ENCODE results near the gene RRP1.

The RRP1 gene

DNA sequence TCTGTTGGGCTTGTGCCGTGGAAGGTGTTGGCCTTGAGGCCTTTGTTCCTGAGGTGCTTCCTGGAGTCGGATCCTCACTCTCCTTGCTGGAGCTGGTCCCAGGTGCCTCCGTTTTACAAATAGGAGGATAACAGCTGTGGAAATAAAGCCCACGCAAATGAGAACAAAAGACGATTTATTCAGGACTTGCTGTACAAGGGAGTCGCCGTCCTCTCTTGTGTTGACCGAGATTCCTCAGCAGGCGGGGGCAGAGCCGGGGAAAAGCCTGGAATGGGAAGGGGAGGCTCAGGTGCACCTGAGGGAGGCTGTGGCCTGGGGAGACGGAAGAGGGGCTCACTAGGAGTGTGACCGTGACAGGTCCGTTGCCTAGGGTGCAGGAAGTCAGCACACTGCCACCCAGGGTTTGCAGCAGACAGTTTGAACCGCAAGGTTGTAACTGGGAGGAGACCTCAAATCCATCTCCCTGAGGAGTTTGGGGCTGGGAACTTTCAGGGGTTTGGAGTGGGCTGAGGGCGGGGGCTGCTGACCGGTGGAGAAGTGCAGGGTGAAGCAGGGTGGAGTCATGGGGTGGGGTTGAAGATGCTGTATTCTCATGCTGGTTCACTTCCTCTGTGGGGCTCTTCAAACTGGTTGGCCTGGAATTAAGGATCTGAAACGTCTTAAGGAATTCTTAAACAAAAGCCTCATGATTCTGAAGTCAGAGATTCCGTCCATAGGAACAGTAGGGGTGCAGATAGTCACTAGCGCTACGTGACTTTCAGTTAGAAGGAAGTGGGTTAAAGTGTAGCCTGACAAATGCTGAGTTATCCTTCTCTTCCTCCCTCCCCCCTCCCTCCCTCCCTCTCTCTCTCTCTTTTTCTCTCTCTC is 10.7 kb upstream of the RRP1 start:
- Mint-ChIP-seq H3K4me3 (peak overlapping the region; percentile 25), H3K4me1 (ENCODE audit: low read depth) (peaks cover 61% of the 10 kb centered on the region), H3K27ac (peak overlapping the region; percentile 51), H3K9me3 (no peaks in the 10 kb centered on the region), H3K27me3 (no peaks in the 10 kb centered on the region), H3K36me3 (ENCODE audit: low read depth) (peaks cover 18% of the 10 kb centered on the region)
- DNase-seq = no peak

GRCh38 chr21:43779660-43780059 is 9.7 kb upstream of the RRP1 start:
- Mint-ChIP-seq H3K4me1 (ENCODE audit: low read depth) (peaks cover 59% of the 10 kb centered on the region), H3K36me3 (ENCODE audit: low read depth) (peaks cover 9% of the 10 kb centered on the region), H3K27me3 (no peaks in the 10 kb centered on the region), H3K9me3 (no peaks in the 10 kb centered on the region), H3K4me3 (no peak overlapping the region), H3K27ac (peak overlapping the region; percentile 29)
- DNase-seq = no peak

GRCh38 chr21:43781846-43782245 is 7.5 kb upstream of the RRP1 start:
- Mint-ChIP-seq H3K27ac (peak overlapping the region; percentile 94), H3K9me3 (no peaks in the 10 kb centered on the region), H3K36me3 (ENCODE audit: low read depth) (no peaks in the 10 kb centered on the region), H3K27me3 (no peaks in the 10 kb centered on the region), H3K4me3 (no peak overlapping the region), H3K4me1 (ENCODE audit: low read depth) (peaks cover 49% of the 10 kb centered on the region)
- no peak for DNase-seq

DNA sequence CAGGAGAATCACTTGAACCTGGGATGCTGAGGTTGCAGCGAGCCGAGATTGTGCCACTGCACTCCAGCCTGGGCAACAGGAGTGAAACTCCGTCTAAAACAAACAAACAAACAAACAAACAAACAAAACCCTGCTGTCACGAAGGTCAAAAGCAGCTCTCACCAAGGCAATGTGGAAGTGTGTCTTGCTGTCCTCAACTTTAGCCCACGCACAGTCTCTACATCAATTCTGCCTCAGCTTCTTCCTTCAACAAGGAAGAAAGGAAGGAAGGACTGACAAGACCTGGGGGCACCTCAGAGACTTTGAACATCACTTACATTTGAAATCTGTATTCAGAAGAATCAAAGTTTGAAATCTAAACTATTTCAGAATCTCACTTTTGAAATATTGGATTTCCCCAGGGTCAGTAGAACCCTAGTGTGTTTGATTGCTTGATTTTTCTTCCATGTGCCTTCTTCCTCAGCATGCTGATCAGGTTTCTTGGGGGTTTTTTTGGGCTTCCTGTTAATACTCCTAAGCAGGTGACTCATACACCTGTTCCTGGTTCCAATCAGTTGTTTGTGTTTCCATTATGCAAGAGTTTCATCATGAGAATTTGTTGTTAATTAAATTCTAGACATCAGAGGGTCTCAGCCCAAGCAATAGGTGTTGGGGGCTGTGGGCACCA is 6.8 kb upstream of the RRP1 start:
- DNase-seq = no peak
- H3K27ac Mint-ChIP-seq = peak overlapping the region; percentile 94

GRCh38 chr21:43783098-43783700 is 6.2 kb upstream of the RRP1 start:
- Mint-ChIP-seq H3K36me3 (ENCODE audit: low read depth) (no peaks in the 10 kb centered on the region), H3K27me3 (no peaks in the 10 kb centered on the region), H3K27ac (peak overlapping the region; percentile 94), H3K4me1 (ENCODE audit: low read depth) (peaks cover 43% of the 10 kb centered on the region), H3K4me3 (peak overlapping the region; percentile 35), H3K9me3 (no peaks in the 10 kb centered on the region)
- DNase-seq = no peak

More for the DNA sequence above, 6.8 kb upstream of the RRP1 start:
- H3K9me3 Mint-ChIP-seq = no peaks in the 10 kb centered on the region
- H3K27me3 Mint-ChIP-seq = no peaks in the 10 kb centered on the region
- H3K4me3 Mint-ChIP-seq = peak overlapping the region; percentile 35
- no peaks in the 10 kb centered on the region for H3K36me3 Mint-ChIP-seq (ENCODE audit: low read depth)
- peaks cover 47% of the 10 kb centered on the region for H3K4me1 Mint-ChIP-seq (ENCODE audit: low read depth)

DNA sequence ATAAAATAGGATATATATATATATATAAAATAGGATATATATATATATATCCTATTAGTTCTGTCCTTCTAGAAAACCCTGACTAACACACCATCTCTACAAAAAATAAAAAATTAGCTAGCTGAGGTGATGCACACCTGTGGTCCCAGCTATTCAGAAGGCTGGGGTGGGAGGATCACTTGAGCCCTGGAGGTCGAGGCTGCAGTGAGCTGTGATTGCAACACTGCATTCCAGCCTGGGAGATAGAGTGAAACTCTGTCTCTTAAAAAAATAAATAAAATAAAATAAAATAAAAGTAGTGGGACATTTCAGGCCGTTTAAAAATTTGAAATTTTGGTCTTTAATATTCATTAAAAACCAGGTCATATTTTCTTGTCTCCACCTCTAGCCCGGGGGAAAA is 4.2 kb upstream of the RRP1 start:
- no peak overlapping the region for H3K27ac Mint-ChIP-seq
- H3K27me3 Mint-ChIP-seq = no peaks in the 10 kb centered on the region
- DNase-seq = no peak
- H3K36me3 Mint-ChIP-seq (ENCODE audit: low read depth) = peaks cover 9% of the 10 kb centered on the region
- no peaks in the 10 kb centered on the region for H3K9me3 Mint-ChIP-seq
- H3K4me3 Mint-ChIP-seq = no peak overlapping the region
- peaks cover 28% of the 10 kb centered on the region for H3K4me1 Mint-ChIP-seq (ENCODE audit: low read depth)

GRCh38 chr21:43786300-43786806 is 3.0 kb upstream of the RRP1 start:
- peaks cover 34% of the 10 kb centered on the region for H3K4me1 Mint-ChIP-seq (ENCODE audit: low read depth)
- H3K27ac Mint-ChIP-seq = no peak overlapping the region
- H3K36me3 Mint-ChIP-seq (ENCODE audit: low read depth) = peaks cover 22% of the 10 kb centered on the region
- no peaks in the 10 kb centered on the region for H3K27me3 Mint-ChIP-seq
- no peak overlapping the region for H3K4me3 Mint-ChIP-seq
- H3K9me3 Mint-ChIP-seq = no peaks in the 10 kb centered on the region
- DNase-seq = no peak

GRCh38 chr21:43786807-43787440 is 2.5 kb upstream of the RRP1 start:
- no peaks in the 10 kb centered on the region for H3K27me3 Mint-ChIP-seq
- DNase-seq = no peak
- H3K9me3 Mint-ChIP-seq = no peaks in the 10 kb centered on the region
- H3K27ac Mint-ChIP-seq = no peak overlapping the region
- peaks cover 26% of the 10 kb centered on the region for H3K36me3 Mint-ChIP-seq (ENCODE audit: low read depth)
- H3K4me1 Mint-ChIP-seq (ENCODE audit: low read depth) = peaks cover 36% of the 10 kb centered on the region
- H3K4me3 Mint-ChIP-seq = no peak overlapping the region

- no peak for DNase-seq
- Mint-ChIP-seq H3K27ac (peak overlapping the region; percentile 97), H3K9me3 (no peaks in the 10 kb centered on the region), H3K36me3 (ENCODE audit: low read depth) (peaks cover 57% of the 10 kb centered on the region), H3K27me3 (no peaks in the 10 kb centered on the region), H3K4me1 (ENCODE audit: low read depth) (peaks cover 33% of the 10 kb centered on the region), H3K4me3 (peak overlapping the region; percentile 97)
These were observed 690 bp downstream of the RRP1 start for GRCh38 chr21:43790010-43790524.

- peak overlapping the region; percentile 70 for H3K27ac Mint-ChIP-seq
- DNase-seq = no peak
- peaks cover 33% of the 10 kb centered on the region for H3K4me1 Mint-ChIP-seq (ENCODE audit: low read depth)
- H3K4me3 Mint-ChIP-seq = peak overlapping the region; percentile 67
- no peaks in the 10 kb centered on the region for H3K27me3 Mint-ChIP-seq
- no peaks in the 10 kb centered on the region for H3K9me3 Mint-ChIP-seq
- peaks cover 81% of the 10 kb centered on the region for H3K36me3 Mint-ChIP-seq (ENCODE audit: low read depth)
These were observed 3.0 kb downstream of the RRP1 start for GRCh38 chr21:43792406-43792805.

DNA sequence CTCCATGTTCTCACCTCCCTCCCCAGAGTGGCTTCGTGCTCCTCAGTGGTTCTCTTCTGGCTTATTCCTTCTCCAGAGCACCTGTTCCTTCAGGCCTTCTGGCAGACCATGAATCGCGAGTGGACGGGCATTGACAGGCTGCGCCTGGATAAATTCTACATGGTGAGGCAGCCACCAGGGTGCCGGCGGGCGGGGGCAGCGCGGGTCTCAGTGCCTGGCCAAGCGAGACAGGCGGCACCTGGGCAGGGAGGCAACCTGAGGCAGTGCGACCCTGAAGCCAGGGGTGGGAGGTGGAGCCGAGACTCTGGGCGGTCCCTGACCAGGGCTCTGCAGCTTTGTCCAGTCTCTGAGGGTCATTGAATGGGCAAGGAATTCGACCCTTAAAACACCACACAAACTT is 3.9 kb downstream of the RRP1 start:
- Mint-ChIP-seq H3K36me3 (ENCODE audit: low read depth) (peaks cover 89% of the 10 kb centered on the region), H3K4me1 (ENCODE audit: low read depth) (peaks cover 33% of the 10 kb centered on the region), H3K9me3 (no peaks in the 10 kb centered on the region), H3K27ac (peak overlapping the region; percentile 70), H3K4me3 (no peak overlapping the region), H3K27me3 (no peaks in the 10 kb centered on the region)
- no peak for DNase-seq

DNA sequence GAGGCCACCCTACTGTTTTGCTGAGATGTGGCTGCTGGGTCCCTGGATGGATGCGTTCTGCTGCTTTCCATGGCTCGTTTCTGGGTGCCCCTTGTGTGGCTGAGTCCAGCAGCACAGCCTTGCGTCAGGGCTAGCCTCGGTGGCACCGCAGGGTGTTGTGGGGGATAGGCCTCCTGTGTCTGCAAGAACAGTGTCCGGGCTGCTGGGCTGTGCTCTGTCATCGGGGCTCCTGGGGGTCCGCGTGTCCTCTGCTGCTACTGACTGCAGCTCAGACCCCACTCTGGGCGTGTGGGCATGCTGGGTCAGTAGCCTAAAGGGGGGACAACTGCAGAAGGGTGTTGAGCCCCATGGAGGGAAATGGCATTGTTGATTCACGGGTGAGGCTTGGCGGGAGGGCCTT is 4.9 kb downstream of the RRP1 start:
- Mint-ChIP-seq H3K36me3 (ENCODE audit: low read depth) (peaks cover 97% of the 10 kb centered on the region), H3K4me1 (ENCODE audit: low read depth) (peaks cover 33% of the 10 kb centered on the region), H3K27me3 (no peaks in the 10 kb centered on the region), H3K27ac (peak overlapping the region; percentile 55), H3K4me3 (no peak overlapping the region), H3K9me3 (no peaks in the 10 kb centered on the region)
- no peak for DNase-seq

GRCh38 chr21:43794857-43795256 is 5.5 kb downstream of the RRP1 start:
- Mint-ChIP-seq H3K27me3 (no peaks in the 10 kb centered on the region), H3K27ac (no peak overlapping the region), H3K9me3 (no peaks in the 10 kb centered on the region), H3K4me3 (no peak overlapping the region), H3K4me1 (ENCODE audit: low read depth) (peaks cover 33% of the 10 kb centered on the region), H3K36me3 (ENCODE audit: low read depth) (peaks cover 97% of the 10 kb centered on the region)
- no peak for DNase-seq

- no peak for DNase-seq
- H3K27ac Mint-ChIP-seq = no peak overlapping the region
- peaks cover 99% of the 10 kb centered on the region for H3K36me3 Mint-ChIP-seq (ENCODE audit: low read depth)
- H3K4me3 Mint-ChIP-seq = no peak overlapping the region
- H3K4me1 Mint-ChIP-seq (ENCODE audit: low read depth) = peaks cover 15% of the 10 kb centered on the region
- H3K9me3 Mint-ChIP-seq = no peaks in the 10 kb centered on the region
- H3K27me3 Mint-ChIP-seq = no peaks in the 10 kb centered on the region
These were observed 8.0 kb downstream of the RRP1 start for GRCh38 chr21:43797415-43797814.

Data from activated T-cell treated with anti-CD3 and anti-CD28 coated beads, Interleukin-2, amount 50 U/mL, for 24 hours (primary cell).